Middle frontal gyrus (tissue), 1 donor: ENCODE measurements around the gene KRTAP10-3.
"Not testable (repeated sequence)": the region's sequence is repeated elsewhere in the genome, so short reads cannot be mapped to it uniquely, and the experiment has no call there.

Experiments used
- DNase-seq: peaks from one replicate; pipeline ENCODE4 v3.0.0-alpha.2; 2015; ENCODE audit warnings: low spot score; ENCODE audit errors: extremely low spot score

Gene KRTAP10-3

GRCh38 chr21:44590897-44591800, 32.6 kb upstream of the KRTAP10-3 start:
- DNase-seq = not testable (repeated sequence)

- DNase-seq = no peak
Measured at GRCh38 chr21:44590311-44590721, 31.7 kb upstream of the KRTAP10-3 start.

GRCh38 chr21:44589586-44590305, 31.2 kb upstream of the KRTAP10-3 start:
- no peak for DNase-seq

- no peak for DNase-seq
Measured at GRCh38 chr21:44589094-44589493, 30.5 kb upstream of the KRTAP10-3 start.

- DNase-seq = no peak
Measured at GRCh38 chr21:44585892-44586291, 27.3 kb upstream of the KRTAP10-3 start.

- no peak for DNase-seq
Measured at GRCh38 chr21:44583800-44584147, 25.2 kb upstream of the KRTAP10-3 start.

- no peak for DNase-seq
Measured at GRCh38 chr21:44583089-44583799, 24.6 kb upstream of the KRTAP10-3 start.

GRCh38 chr21:44582055-44582454, 23.5 kb upstream of the KRTAP10-3 start:
- no peak for DNase-seq

GRCh38 chr21:44581158-44581557, 22.6 kb upstream of the KRTAP10-3 start:
- DNase-seq = no peak

GRCh38 chr21:44580231-44580821, 21.7 kb upstream of the KRTAP10-3 start, which contains the start of gene KRTAP10-5:
TSS of gene KRTAP10-5 (minus strand) at chr21:44580604. CDS start at chr21:44580578, 26 bp downstream.
- DNase-seq = not testable (repeated sequence)

- DNase-seq = no peak
Measured at GRCh38 chr21:44579833-44580144, 21.2 kb upstream of the KRTAP10-3 start.

- DNase-seq = no peak
Measured at GRCh38 chr21:44579056-44579832, 20.6 kb upstream of the KRTAP10-3 start.

- no peak for DNase-seq
Measured at GRCh38 chr21:44578371-44579055, 19.9 kb upstream of the KRTAP10-3 start.

- DNase-seq = no peak
Measured at GRCh38 chr21:44576025-44576420, 17.4 kb upstream of the KRTAP10-3 start.

- no peak for DNase-seq
Measured at GRCh38 chr21:44575307-44576024, 16.9 kb upstream of the KRTAP10-3 start.

GRCh38 chr21:44574457-44575306, 16.1 kb upstream of the KRTAP10-3 start:
- no peak for DNase-seq

- DNase-seq = not testable (repeated sequence)
Measured at GRCh38 chr21:44573630-44574456, 15.2 kb upstream of the KRTAP10-3 start, which contains the start of gene KRTAP10-4. TSS of gene KRTAP10-4 (plus strand) at chr21:44573729. CDS start at chr21:44573759, 30 bp downstream.
